ENCODE data around the gene PSMB7. TPM values are rescaled to one million over a fixed set of nuclear protein-coding genes. Genes with fewer than 3 reads are reported as not detected.
A peak's percentile ranks its signal among the peaks of the same experiment; 100 is the strongest.

PSMB7 gene
- total RNA-seq, 1 donor from 2014 or later = 100 TPM

GRCh38 chr9:124411514-124412227 is 3.6 kb downstream of the PSMB7 start:
- DNase-seq (ENCODE audit: low spot score) = no peak

- DNase-seq (ENCODE audit: low spot score) = no peak
These were observed 4.8 kb downstream of the PSMB7 start for GRCh38 chr9:124410321-124410913.

- DNase-seq (ENCODE audit: low spot score) = no peak
These were observed 5.8 kb downstream of the PSMB7 start for GRCh38 chr9:124409410-124409809.

GRCh38 chr9:124403246-124403645 is 12.0 kb downstream of the PSMB7 start:
- DNase-seq (ENCODE audit: low spot score) = no peak

GRCh38 chr9:124399968-124400940 is 15.0 kb downstream of the PSMB7 start:
- no peak for DNase-seq (ENCODE audit: low spot score)

GRCh38 chr9:124399323-124399967 is 15.8 kb downstream of the PSMB7 start:
- no peak for DNase-seq (ENCODE audit: low spot score)

GRCh38 chr9:124398191-124398935 is 16.9 kb downstream of the PSMB7 start:
- DNase-seq (ENCODE audit: low spot score) = no peak

- no peak for DNase-seq (ENCODE audit: low spot score)
These were observed 19.4 kb downstream of the PSMB7 start for GRCh38 chr9:124395826-124396225.

- DNase-seq (ENCODE audit: low spot score) = no peak
These were observed 20.6 kb downstream of the PSMB7 start for GRCh38 chr9:124394596-124394995.

GRCh38 chr9:124394167-124394566 is 21.1 kb downstream of the PSMB7 start:
- DNase-seq (ENCODE audit: low spot score) = peak; percentile 52

- peak; percentile 27 for DNase-seq (ENCODE audit: low spot score)
These were observed 22.3 kb downstream of the PSMB7 start for GRCh38 chr9:124392871-124393460.

- DNase-seq (ENCODE audit: low spot score) = no peak
These were observed 22.9 kb downstream of the PSMB7 start for GRCh38 chr9:124392254-124392870.

- peak; percentile 86 for DNase-seq (ENCODE audit: low spot score)
These were observed 24.2 kb downstream of the PSMB7 start for GRCh38 chr9:124390794-124391658.

GRCh38 chr9:124389146-124389939 is 25.9 kb downstream of the PSMB7 start:
- DNase-seq (ENCODE audit: low spot score) = no peak

- DNase-seq (ENCODE audit: low spot score) = no peak
These were observed 26.8 kb downstream of the PSMB7 start for GRCh38 chr9:124388275-124389048.

GRCh38 chr9:124386201-124386600 is 29.0 kb downstream of the PSMB7 start:
- DNase-seq (ENCODE audit: low spot score) = no peak

- DNase-seq (ENCODE audit: low spot score) = no peak
These were observed 29.6 kb downstream of the PSMB7 start for GRCh38 chr9:124385623-124386022.

- DNase-seq (ENCODE audit: low spot score) = no peak
These were observed 30.4 kb downstream of the PSMB7 start for GRCh38 chr9:124384846-124385245.

Measured in umbilical cord (tissue), 2 donors.